CD4-positive, alpha-beta T cell (primary cell): ENCODE results near the gene FCER2. TPM values are rescaled to one million over a fixed set of nuclear protein-coding genes. Genes with fewer than 3 reads are reported as not detected.
A peak's percentile ranks its signal among the peaks of the same experiment; 100 is the strongest.

Experiments used
- ATAC-seq: fragments of 200-7000 bp; cut with Tn5 transposase; one replicate; pipeline ENCODE4 v1.10.0; 2022; ENCODE audit warnings: mild to moderate bottlenecking; ENCODE audit not compliant: poor library complexity
- CTCF ChIA-PET: fragments of 350-600 bp; sonication (Branson Sonifier 250); formaldehyde crosslinking; loops from one replicate; lab custom pipeline; 2021; ENCODE audit warnings: antibody characterized with exemption, inconsistent platforms; lab: Charles Lee
- POLR2A ChIA-PET: fragments of 350-600 bp; sonication (Branson Sonifier 250); formaldehyde crosslinking; loops from one replicate; lab custom pipeline; 2021; ENCODE audit warnings: antibody characterized with exemption, inconsistent platforms; lab: Charles Lee
- DNase-seq, 14 experiments: peaks; one replicate each; pipeline ENCODE4 v3.0.0-alpha.2; 2013 to 2020; ENCODE audit warnings: mixed read lengths in 2 of 14
- H3K27ac ChIP-seq, 2 donors: one replicate each; pipeline versions ENCODE4 v1.5.1 to v1.7.0; 2013; ENCODE audit warnings: low read length in 2 of 2, low read depth in 1 of 2, mild to moderate bottlenecking in 1 of 2
- H3K27me3 ChIP-seq, 2 experiments: 1 replicate in 1 of 2; 2 replicates in 1 of 2; pipeline versions ENCODE4 v1.6.1 to v1.7.0; 2013; ENCODE audit warnings: low read length in 2 of 2, control low read depth in 1 of 2, mild to moderate bottlenecking in 1 of 2, moderate library complexity in 1 of 2; ENCODE audit not compliant: insufficient read depth in 2 of 2, control insufficient read depth in 1 of 2
- H3K36me3 ChIP-seq: one replicate; pipeline ENCODE4 v1.6.1; 2013; ENCODE audit warnings: low read length, control low read depth; ENCODE audit not compliant: insufficient read depth
- H3K4me1 ChIP-seq: one replicate; pipeline ENCODE4 v1.6.1; 2013; ENCODE audit warnings: low read length, control low read depth; ENCODE audit not compliant: insufficient read depth
- H3K4me3 ChIP-seq: one replicate; pipeline ENCODE4 v1.5.1; 2013; ENCODE audit warnings: mild to moderate bottlenecking, low read length, moderate library complexity
- H3K9me3 ChIP-seq, 2 experiments: 1 replicate in 1 of 2; 2 replicates in 1 of 2; pipeline versions ENCODE4 v1.6.1 to v1.7.0; 2013; ENCODE audit warnings: low read length in 2 of 2, mild to moderate bottlenecking in 2 of 2, control low read depth in 1 of 2, moderate library complexity in 1 of 2; ENCODE audit not compliant: control insufficient read depth in 1 of 2, insufficient read depth in 1 of 2
- H3K27ac Mint-ChIP-seq: one replicate; pipeline ENCODE4 v1.8.0; 2020; ENCODE audit warnings: mixed read lengths
- H3K27me3 Mint-ChIP-seq: one replicate; pipeline ENCODE4 v1.8.0; 2021; ENCODE audit warnings: mixed read lengths
- H3K36me3 Mint-ChIP-seq: one replicate; pipeline ENCODE4 v1.8.0; 2021; ENCODE audit warnings: low read depth, mixed read lengths
- H3K4me1 Mint-ChIP-seq: one replicate; pipeline ENCODE4 v1.8.0; 2021; ENCODE audit warnings: low read depth, mixed read lengths
- H3K4me3 Mint-ChIP-seq: one replicate; pipeline ENCODE4 v1.8.0; 2020; ENCODE audit warnings: mild to moderate bottlenecking, mixed read lengths
- H3K9me3 Mint-ChIP-seq: one replicate; pipeline ENCODE4 v1.8.0; 2020; ENCODE audit warnings: mixed read lengths
- CTCF ChIP-seq: fragments of 200-600 bp; IDR thresholded peaks from one replicate; pipeline ENCODE4 v1.8.0; 2022; ENCODE audit warnings: antibody characterized with exemption, mild to moderate bottlenecking
- intact Hi-C, 2 experiments: fragments of 100-400 bp; cut with DNase I in 1 of 2; cut with micrococcal nuclease in 1 of 2; formaldehyde crosslinking; loops; one replicate each; pipeline versions ENCODE4 v1.15.1 to v1.9.0; 2023 to 2025; cut with DNase I, micrococcal nuclease
- total RNA-seq, 174 experiments: library from RNA in 2 of 174; stranded (reverse) in 2 of 174; gene quantifications; one replicate each; pipeline ENCODE4 v1.2.3 and lab custom pipeline; 2021 to 2026

The FCER2 gene
- total RNA-seq, 2 experiments from 2014 or later, result not detected

DNA sequence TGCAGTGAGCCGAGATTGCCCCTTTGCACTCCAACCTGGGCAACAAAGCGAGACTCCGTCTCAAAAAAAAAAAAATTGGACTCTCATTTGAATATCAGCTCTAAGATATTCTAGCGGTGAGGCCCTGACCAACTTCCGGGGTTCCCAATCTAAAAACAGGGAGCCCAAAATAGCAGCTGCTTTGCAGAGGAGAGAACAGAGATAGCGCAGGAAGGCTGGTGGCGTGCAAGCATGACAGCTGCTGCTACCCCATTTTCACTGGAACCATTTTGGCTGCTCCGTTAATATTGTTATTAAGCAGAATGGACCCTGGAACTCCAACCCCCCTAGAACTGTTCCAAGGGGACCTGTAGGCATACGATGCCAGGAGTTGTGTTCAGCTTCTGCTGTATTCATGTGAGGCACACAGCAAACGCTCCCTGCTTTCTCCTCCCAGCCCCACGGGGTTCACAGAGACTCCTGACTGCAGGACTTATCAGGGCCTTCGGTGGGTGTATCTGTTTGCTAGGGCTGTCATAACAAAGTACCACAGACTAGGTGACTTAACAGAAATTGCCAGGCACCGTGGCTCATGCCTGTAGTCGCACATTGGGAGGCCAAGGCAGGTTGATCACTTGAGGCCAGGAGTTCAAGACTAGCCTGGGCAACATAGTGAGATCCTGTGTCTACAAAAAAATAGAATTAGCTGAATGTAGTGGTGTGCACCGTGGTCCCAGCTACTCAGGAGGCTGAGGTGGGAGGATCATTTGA, 53.5 kb downstream of the FCER2 start:
- DNase-seq (no peak), ATAC-seq (no peak)
- TF ChIP-seq CTCF, result no peak
- Histone ChIP-seq H3K27ac (no peak overlapping the region), H3K9me3 (no peaks in the 10 kb centered on the region), H3K4me1 (peaks cover 20% of the 10 kb centered on the region), H3K36me3 (peaks cover 30% of the 10 kb centered on the region), H3K4me3 (no peak overlapping the region), H3K27me3 (no peaks in the 10 kb centered on the region)
- Mint-ChIP-seq H3K4me1 (peaks cover 12% of the 10 kb centered on the region), H3K27me3 (no peaks in the 10 kb centered on the region), H3K27ac (no peak overlapping the region), H3K9me3 (no peaks in the 10 kb centered on the region), H3K4me3 (no peak overlapping the region), H3K36me3 (peaks cover 27% of the 10 kb centered on the region)
- POLR2A ChIA-PET, result interaction anchor here (0.8 to 1.2 kb wide), 2 partner anchors 11 to 19 kb away, joined by 3 read pairs; partner anchors contain the start of genes PET100 and XAB2
- CTCF ChIA-PET, result no interaction called here
- intact Hi-C loops, result no loop called here

- peaks cover 14% of the 10 kb centered on the region for H3K4me1 ChIP-seq
- H3K9me3 Mint-ChIP-seq, result no peaks in the 10 kb centered on the region
- ATAC-seq, result no peak
- peaks cover 4% of the 10 kb centered on the region for H3K4me1 Mint-ChIP-seq
- POLR2A ChIA-PET, result no interaction called here
- H3K4me3 Mint-ChIP-seq, result no peak overlapping the region
- intact Hi-C loops, result no loop called here
- H3K4me3 ChIP-seq, result no peak overlapping the region
- H3K9me3 ChIP-seq, result no peaks in the 10 kb centered on the region
- H3K36me3 ChIP-seq, result peaks cover 38% of the 10 kb centered on the region
- no peaks in the 10 kb centered on the region for H3K27me3 ChIP-seq
- CTCF ChIA-PET, result no interaction called here
- H3K36me3 Mint-ChIP-seq, result peaks cover 27% of the 10 kb centered on the region
- no peak overlapping the region for H3K27ac ChIP-seq
- H3K27ac Mint-ChIP-seq, result no peak overlapping the region
- DNase-seq, result peak in 1 of 14 experiments; percentile 24
- no peak for TF ChIP-seq CTCF
- no peaks in the 10 kb centered on the region for H3K27me3 Mint-ChIP-seq
Measured at GRCh38 chr19:7647156-7647555, 54.8 kb downstream of the FCER2 start.

DNA sequence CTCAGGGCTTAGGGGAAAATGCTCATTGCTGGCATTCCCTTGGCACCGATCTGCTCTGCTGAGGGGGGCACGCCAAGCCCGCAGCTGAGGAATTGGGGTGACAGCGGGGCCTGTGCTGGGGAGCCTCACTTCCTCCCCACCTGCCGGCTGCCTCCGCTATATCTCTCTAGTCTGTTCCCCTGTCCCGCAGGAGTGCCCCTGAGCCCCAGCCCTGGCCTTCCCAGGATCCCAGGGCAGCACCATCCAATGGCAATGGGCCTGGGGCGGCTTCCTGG, 55.6 kb downstream of the FCER2 start:
- intact Hi-C loops, result no loop called here
- Mint-ChIP-seq H3K36me3 (peaks cover 27% of the 10 kb centered on the region), H3K4me1 (no peaks in the 10 kb centered on the region), H3K4me3 (no peak overlapping the region), H3K27ac (no peak overlapping the region), H3K27me3 (no peaks in the 10 kb centered on the region), H3K9me3 (no peaks in the 10 kb centered on the region)
- Histone ChIP-seq H3K27ac (no peak overlapping the region), H3K27me3 (no peaks in the 10 kb centered on the region), H3K4me1 (peaks cover 9% of the 10 kb centered on the region), H3K4me3 (no peak overlapping the region), H3K36me3 (peaks cover 41% of the 10 kb centered on the region), H3K9me3 (no peaks in the 10 kb centered on the region)
- ChIA-PET POLR2A (no interaction called here), CTCF (no interaction called here)
- no peak for TF ChIP-seq CTCF
- DNase-seq, result no peak
- ATAC-seq, result no peak
